ENCODE data around the gene CA9.

DNA sequence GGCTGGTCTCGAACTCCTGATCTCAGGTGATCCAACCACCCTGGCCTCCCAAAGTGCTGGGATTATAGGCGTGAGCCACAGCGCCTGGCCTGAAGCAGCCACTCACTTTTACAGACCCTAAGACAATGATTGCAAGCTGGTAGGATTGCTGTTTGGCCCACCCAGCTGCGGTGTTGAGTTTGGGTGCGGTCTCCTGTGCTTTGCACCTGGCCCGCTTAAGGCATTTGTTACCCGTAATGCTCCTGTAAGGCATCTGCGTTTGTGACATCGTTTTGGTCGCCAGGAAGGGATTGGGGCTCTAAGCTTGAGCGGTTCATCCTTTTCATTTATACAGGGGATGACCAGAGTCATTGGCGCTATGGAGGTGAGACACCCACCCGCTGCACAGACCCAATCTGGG lies 1.5 kb downstream of the CA9 start:
- TF ChIP-seq POLR2AphosphoS5 (IDR thresholded peaks at IDR 0.05; ENCODE audit: borderline replicate concordance, low read depth, low read length) (no peak), EZH2 (IDR thresholded peaks at IDR 0.05) (no peak), FOXP2 (optimal IDR thresholded peaks at IDR 0.05; ENCODE audit: control extremely low read depth, extremely low read length, insufficient read depth) (no peak)
